ENCODE measurements around the gene PTPRM.

DNA sequence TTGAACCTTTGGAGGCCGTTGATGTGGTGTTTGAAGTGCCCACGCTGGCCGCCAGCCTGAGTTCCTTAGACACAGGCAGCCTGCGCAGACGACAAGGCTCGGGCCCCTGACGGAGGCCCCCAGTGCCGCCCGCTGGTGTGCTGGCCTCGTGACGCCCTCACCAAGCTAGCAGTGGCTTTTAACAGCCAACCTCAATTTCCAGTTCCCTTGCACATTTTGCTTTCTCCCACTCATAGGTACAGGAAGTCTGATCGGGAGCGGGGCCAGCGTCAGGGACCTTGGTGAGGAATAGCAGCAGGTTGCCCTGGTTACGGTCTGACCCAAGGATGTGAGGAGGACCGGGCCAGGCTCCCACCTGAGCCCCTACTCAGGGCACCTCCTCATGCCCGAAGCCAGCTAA, 834.5 kb downstream of the PTPRM start:
- TF ChIP-seq KLF1 (tag by site-specific recombination; IDR thresholded peaks at IDR 0.05) = no peak
- TF ChIP-seq ZNF623 (tag by site-specific recombination; IDR thresholded peaks at IDR 0.05) = no peak
- TF ChIP-seq, protein P1, sequence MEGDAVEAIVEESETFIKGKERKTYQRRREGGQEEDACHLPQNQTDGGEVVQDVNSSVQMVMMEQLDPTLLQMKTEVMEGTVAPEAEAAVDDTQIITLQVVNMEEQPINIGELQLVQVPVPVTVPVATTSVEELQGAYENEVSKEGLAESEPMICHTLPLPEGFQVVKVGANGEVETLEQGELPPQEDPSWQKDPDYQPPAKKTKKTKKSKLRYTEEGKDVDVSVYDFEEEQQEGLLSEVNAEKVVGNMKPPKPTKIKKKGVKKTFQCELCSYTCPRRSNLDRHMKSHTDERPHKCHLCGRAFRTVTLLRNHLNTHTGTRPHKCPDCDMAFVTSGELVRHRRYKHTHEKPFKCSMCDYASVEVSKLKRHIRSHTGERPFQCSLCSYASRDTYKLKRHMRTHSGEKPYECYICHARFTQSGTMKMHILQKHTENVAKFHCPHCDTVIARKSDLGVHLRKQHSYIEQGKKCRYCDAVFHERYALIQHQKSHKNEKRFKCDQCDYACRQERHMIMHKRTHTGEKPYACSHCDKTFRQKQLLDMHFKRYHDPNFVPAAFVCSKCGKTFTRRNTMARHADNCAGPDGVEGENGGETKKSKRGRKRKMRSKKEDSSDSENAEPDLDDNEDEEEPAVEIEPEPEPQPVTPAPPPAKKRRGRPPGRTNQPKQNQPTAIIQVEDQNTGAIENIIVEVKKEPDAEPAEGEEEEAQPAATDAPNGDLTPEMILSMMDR (tag by site-specific recombination; IDR thresholded peaks at IDR 0.05) = no peak
- no peak for TF ChIP-seq ZNF768 (tag by site-specific recombination; IDR thresholded peaks at IDR 0.05)
- TF ChIP-seq, protein P2, sequence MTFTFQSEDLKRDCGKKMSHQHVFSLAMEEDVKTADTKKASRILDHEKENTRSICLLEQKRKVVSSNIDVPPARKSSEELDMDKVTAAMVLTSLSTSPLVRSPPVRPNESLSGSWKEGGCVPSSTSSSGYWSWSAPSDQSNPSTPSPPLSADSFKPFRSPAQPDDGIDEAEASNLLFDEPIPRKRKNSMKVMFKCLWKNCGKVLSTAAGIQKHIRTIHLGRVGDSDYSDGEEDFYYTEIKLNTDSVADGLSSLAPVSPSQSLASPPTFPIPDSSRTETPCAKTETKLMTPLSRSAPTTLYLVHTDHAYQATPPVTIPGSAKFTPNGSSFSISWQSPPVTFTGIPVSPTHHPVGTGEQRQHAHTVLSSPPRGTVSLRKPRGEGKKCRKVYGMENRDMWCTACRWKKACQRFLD (tag by site-specific recombination; IDR thresholded peaks at IDR 0.05) = no peak
- no peak for TF ChIP-seq ZNF529 (tag by site-specific recombination; IDR thresholded peaks at IDR 0.05; ENCODE audit: insufficient replicate concordance)
- TF ChIP-seq, protein P3, sequence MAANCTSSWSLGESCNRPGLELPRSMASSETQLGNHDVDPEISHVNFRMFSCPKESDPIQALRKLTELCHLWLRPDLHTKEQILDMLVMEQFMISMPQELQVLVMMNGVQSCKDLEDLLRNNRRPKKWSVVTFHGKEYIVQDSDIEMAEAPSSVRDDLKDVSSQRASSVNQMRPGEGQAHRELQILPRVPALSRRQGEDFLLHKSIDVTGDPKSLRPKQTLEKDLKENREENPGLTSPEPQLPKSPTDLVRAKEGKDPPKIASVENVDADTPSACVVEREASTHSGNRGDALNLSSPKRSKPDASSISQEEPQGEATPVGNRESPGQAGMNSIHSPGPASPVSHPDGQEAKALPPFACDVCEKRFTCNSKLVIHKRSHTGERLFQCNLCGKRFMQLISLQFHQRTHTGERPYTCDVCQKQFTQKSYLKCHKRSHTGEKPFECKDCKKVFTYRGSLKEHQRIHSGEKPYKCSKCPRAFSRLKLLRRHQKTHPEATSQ (tag by site-specific recombination; IDR thresholded peaks at IDR 0.05) = no peak
- TF ChIP-seq, protein P4, sequence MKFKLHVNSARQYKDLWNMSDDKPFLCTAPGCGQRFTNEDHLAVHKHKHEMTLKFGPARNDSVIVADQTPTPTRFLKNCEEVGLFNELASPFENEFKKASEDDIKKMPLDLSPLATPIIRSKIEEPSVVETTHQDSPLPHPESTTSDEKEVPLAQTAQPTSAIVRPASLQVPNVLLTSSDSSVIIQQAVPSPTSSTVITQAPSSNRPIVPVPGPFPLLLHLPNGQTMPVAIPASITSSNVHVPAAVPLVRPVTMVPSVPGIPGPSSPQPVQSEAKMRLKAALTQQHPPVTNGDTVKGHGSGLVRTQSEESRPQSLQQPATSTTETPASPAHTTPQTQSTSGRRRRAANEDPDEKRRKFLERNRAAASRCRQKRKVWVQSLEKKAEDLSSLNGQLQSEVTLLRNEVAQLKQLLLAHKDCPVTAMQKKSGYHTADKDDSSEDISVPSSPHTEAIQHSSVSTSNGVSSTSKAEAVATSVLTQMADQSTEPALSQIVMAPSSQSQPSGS (tag by site-specific recombination; IDR thresholded peaks at IDR 0.05; ENCODE audit: low read depth) = no peak
- TF ChIP-seq ZFP3 (tag by site-specific recombination; IDR thresholded peaks at IDR 0.05; ENCODE audit: low read depth) = no peak

Data from HEK293 (cell line).